ENCODE results near the gene RYR2. TPM values are rescaled to one million over a fixed set of nuclear protein-coding genes. Genes with fewer than 3 reads are reported as not detected.

The RYR2 gene
- total RNA-seq, 4 donors from 2014 or later, result 0.23 to 4.6 (median 0.89) TPM

DNA sequence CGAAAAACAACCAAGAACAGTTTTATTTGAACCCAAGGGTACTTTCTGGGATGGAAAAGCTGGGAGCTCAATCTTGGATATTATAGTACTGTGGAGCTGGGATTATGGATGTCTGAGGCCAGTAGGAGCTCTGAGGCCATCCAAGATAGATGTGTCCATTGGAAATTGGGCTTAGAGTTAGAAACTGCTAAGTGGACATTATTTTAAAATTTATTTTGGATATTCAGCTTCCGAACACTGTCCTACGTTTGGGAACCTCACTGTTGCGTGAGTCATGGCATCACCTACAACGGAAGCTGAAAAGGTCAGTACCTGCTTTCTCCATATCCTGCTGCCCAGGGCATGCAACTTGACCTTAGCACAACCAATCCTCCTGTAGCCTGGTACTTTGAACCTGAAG lies 61.0 kb downstream of the RYR2 start:
- Histone ChIP-seq H3K4me3 (no peak overlapping the region), H3K4me1 (no peaks in the 10 kb centered on the region), H3K27me3 (no peaks in the 10 kb centered on the region), H3K9me3 (no peaks in the 10 kb centered on the region), H3K36me3 (no peaks in the 10 kb centered on the region), H3K27ac (no peak overlapping the region)
- no peak for DNase-seq
- intact Hi-C loops (cut with DNase I), result no loop called here
- TF ChIP-seq CTCF (IDR thresholded peaks at IDR 0.05) (no peak), POLR2A (IDR thresholded peaks at IDR 0.05) (no peak)
- 74 to 92% methylated on average over 5 of the region's 5 CpGs for WGBS, 2 donors

- Histone ChIP-seq H3K27me3 (no peaks in the 10 kb centered on the region), H3K36me3 (no peaks in the 10 kb centered on the region), H3K4me3 (no peak overlapping the region), H3K27ac (no peak overlapping the region), H3K9me3 (no peaks in the 10 kb centered on the region), H3K4me1 (no peaks in the 10 kb centered on the region)
- no peak for DNase-seq
- TF ChIP-seq POLR2A (IDR thresholded peaks at IDR 0.05), result no peak
- TF ChIP-seq CTCF (IDR thresholded peaks at IDR 0.05), result no peak
- 83 to 88% methylated on average over 9 of the region's 9 CpGs for WGBS, 2 donors
- intact Hi-C loops (cut with DNase I), result no loop called here
Observed at GRCh38 chr1:237104096-237104495, 62.1 kb downstream of the RYR2 start.

GRCh38 chr1:237105826-237106225 lies 63.8 kb downstream of the RYR2 start:
- H3K27me3 ChIP-seq, result no peaks in the 10 kb centered on the region
- H3K27ac ChIP-seq, result no peak overlapping the region
- H3K4me3 ChIP-seq, result no peak overlapping the region
- TF ChIP-seq POLR2A (IDR thresholded peaks at IDR 0.05) (no peak), CTCF (IDR thresholded peaks at IDR 0.05) (no peak)
- no peaks in the 10 kb centered on the region for H3K4me1 ChIP-seq
- H3K36me3 ChIP-seq, result no peaks in the 10 kb centered on the region
- DNase-seq, result no peak
- intact Hi-C loops (cut with DNase I), result no loop called here
- WGBS, 2 donors, result 56 to 63% methylated on average over 5 of the region's 5 CpGs
- no peaks in the 10 kb centered on the region for H3K9me3 ChIP-seq

DNA sequence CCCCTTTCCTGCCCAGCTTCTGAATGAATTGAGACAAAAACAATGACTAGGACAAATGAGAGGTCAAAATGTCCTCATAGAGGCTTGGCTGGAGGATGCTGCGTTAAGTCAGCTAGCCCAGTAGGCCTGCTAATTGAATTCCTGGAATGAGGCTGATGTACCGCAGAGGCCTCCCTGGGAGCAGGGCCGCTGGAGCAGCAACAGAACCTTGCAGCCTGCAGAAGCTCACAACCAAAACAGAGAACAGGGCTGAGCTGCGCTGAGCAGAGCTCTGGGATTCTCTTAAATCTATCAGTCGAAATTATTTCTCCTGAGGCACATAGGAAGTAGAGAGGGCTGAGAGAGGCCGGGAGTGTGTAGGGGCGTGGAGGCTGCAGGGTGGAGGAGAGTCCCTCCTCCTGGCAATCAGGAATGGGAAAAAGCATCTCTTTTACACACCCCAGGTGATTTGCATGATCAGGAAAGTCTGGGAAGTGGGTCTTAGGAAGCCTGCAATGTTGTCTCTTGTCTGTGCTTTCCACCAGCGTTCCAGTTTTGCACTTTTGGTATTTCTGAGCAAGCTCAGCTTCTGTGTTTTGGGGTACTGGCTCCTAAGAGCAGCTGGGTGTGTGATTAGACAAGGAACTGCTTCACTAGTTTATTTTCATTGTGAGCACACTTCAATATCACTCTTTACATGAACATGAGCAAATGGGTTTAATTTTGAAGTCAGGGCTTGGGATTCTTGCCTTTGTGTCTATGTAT lies 66.5 kb downstream of the RYR2 start:
- no peaks in the 10 kb centered on the region for H3K9me3 ChIP-seq
- no peak for DNase-seq
- H3K4me1 ChIP-seq, result no peaks in the 10 kb centered on the region
- no peaks in the 10 kb centered on the region for H3K27me3 ChIP-seq
- WGBS, 2 donors, result 38 to 54% methylated on average over 7 to 8 of the region's 8 CpGs
- H3K4me3 ChIP-seq, result no peak overlapping the region
- no peaks in the 10 kb centered on the region for H3K36me3 ChIP-seq
- intact Hi-C loops (cut with DNase I), result no loop called here
- no peak for TF ChIP-seq POLR2A (IDR thresholded peaks at IDR 0.05)
- TF ChIP-seq CTCF (IDR thresholded peaks at IDR 0.05), result no peak
- peak overlapping the region in 1 of 4 donors; percentile 42 for H3K27ac ChIP-seq

DNA sequence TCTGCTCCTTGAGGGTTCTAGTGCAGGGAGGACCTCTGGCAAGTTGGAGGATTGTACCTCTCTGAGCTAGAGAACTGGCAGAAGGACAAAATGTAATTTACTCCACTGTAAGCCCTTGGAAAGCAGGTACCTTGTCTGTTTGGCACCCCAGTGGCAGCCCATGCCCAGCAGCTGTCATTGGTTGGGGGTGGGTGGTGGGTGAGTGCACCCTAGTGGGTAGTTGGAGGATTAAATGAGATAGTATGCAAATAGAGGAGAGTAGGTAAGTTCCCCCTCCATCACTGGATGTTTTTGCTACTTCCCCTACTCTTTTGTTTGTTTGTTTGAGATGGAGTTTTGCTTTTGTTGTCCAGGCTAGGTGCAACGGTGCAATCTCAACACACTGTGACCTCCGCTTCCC lies 69.8 kb downstream of the RYR2 start:
- Histone ChIP-seq H3K9me3 (no peaks in the 10 kb centered on the region), H3K4me3 (no peak overlapping the region), H3K4me1 (no peaks in the 10 kb centered on the region), H3K27ac (no peak overlapping the region), H3K36me3 (no peaks in the 10 kb centered on the region), H3K27me3 (no peaks in the 10 kb centered on the region)
- TF ChIP-seq POLR2A (IDR thresholded peaks at IDR 0.05), result no peak
- TF ChIP-seq CTCF (IDR thresholded peaks at IDR 0.05), result no peak
- 46 to 50% methylated on average over 2 of the region's 2 CpGs for WGBS, 2 donors
- intact Hi-C loops (cut with DNase I), result no loop called here
- DNase-seq, result no peak

Measured in esophagus squamous epithelium (tissue), 5 donors.